ENCODE results near the gene PARP3. TPM values are rescaled to one million over a fixed set of nuclear protein-coding genes. Genes with fewer than 3 reads are reported as not detected.

The PARP3 gene
- total RNA-seq, 1 experiment from 2014 or later = 17.5 TPM

- Histone ChIP-seq H2AFZ (ENCODE audit: low read depth, low read length, poor library complexity, severe bottlenecking) (no peak overlapping the region), H3K4me1 (ENCODE audit: control insufficient read depth in 1 of 2, insufficient read depth in 2 of 2, low read length in 2 of 2) (peaks cover 32 to 69% of the 10 kb centered on the region in 2 experiments), H3K27me3 (ENCODE audit: insufficient read depth, low read length) (no peaks in the 10 kb centered on the region), H3K4me2 (ENCODE audit: low read length) (peak overlapping the region; percentile 28; the same call in 1 of the 2 replicates), H4K20me1 (ENCODE audit: insufficient read depth) (0 out of 2 replicates have a peak, but pooled peaks cover 4% of the 10 kb centered on the region), H3K27ac (ENCODE audit: low read depth, low read length) (peak overlapping the region; percentile 82), H3K9me2 (ENCODE audit: insufficient read depth) (no peaks in the 10 kb centered on the region), H3K36me3 (ENCODE audit: control insufficient read depth in 1 of 2, insufficient read depth in 2 of 2, low read length in 2 of 2) (peaks cover 5 to 18% of the 10 kb centered on the region in 2 experiments; a peak in 2 of 4 replicates), H3K9ac (ENCODE audit: low read length) (0 out of 2 replicates have a peak overlapping the region, but pooled peaks have one; percentile 7), H3K4me3 (replicated peaks in 1 of 2; ENCODE audit: low read depth in 1 of 2, low read length in 2 of 2) (no peak overlapping the region), H3K9me3 (ENCODE audit: control insufficient read depth in 1 of 2, insufficient read depth in 1 of 2, low read depth in 1 of 2, low read length in 2 of 2) (no peaks in the 10 kb centered on the region), H3K79me2 (ENCODE audit: insufficient read depth, low read length) (peaks cover 43% of the 10 kb centered on the region)
- ATAC-seq (no peak), DNase-seq (ENCODE audit: low read depth, low spot score) (no peak)
- intact Hi-C loops (cut with micrococcal nuclease) = no loop called here
- CTCF ChIA-PET = interaction anchor here (1.1 to 1.4 kb wide), 2 partner anchors 12 to 27 kb away, joined by 5 to 6 read pairs; partner anchors contain the start of gene ACY1
- no peak for TF ChIP-seq SRF (IDR thresholded peaks at IDR 0.05; ENCODE audit: low read depth)
- no peak for TF ChIP-seq ZNF274 (IDR thresholded peaks at IDR 0.05; ENCODE audit: low read depth, low read length)
- no peak for TF ChIP-seq EZH2 (IDR thresholded peaks at IDR 0.05)
- no peak for TF ChIP-seq FOSL1 (IDR thresholded peaks at IDR 0.05; ENCODE audit: low read depth)
- no peak for TF ChIP-seq POLR2AphosphoS5 (IDR thresholded peaks at IDR 0.05; ENCODE audit: low read depth, low read length)
- TF ChIP-seq TCF7L2 (IDR thresholded peaks at IDR 0.05; ENCODE audit: borderline replicate concordance, extremely low read depth, insufficient read depth, insufficient read length) = no peak
- TF ChIP-seq ATF3 (IDR thresholded peaks at IDR 0.05) = no peak
- TF ChIP-seq EGR1 (IDR thresholded peaks at IDR 0.05; ENCODE audit: low read depth) = no peak
- TF ChIP-seq EZH2phosphoT487 (IDR thresholded peaks at IDR 0.05; ENCODE audit: borderline replicate concordance) = no peak
- TF ChIP-seq ZFX (IDR thresholded peaks at IDR 0.05) = no peak
- no peak for TF ChIP-seq YY1 (IDR thresholded peaks at IDR 0.05; ENCODE audit: extremely low read depth, insufficient replicate concordance, low read depth, low read length)
- TF ChIP-seq ELF1 (IDR thresholded peaks at IDR 0.05; ENCODE audit: borderline replicate concordance, low read depth) = no peak
- no TSS peak for BruUV-seq (replicated peaks)
- POLR2A ChIA-PET = interaction anchor here (0.7 to 1.6 kb wide), 2 partner anchors 13 to 28 kb away, joined by 3 to 5 read pairs; partner anchors contain the start of gene RRP9
- RAD21 ChIA-PET (ENCODE audit: low non-redundant PET in 1 of 2, low total read pairs in 2 of 2, uncharacterized antibody in 2 of 2, unreplicated experiment in 2 of 2) = no interaction called here
These were observed 27.7 kb downstream of the PARP3 start for GRCh38 chr3:51969841-51970240.
